Gastrocnemius medialis (tissue), 4 donors: ENCODE measurements around the gene KDELR1. TPM values are rescaled to one million over a fixed set of nuclear protein-coding genes. Genes with fewer than 3 reads are reported as not detected.

Source experiments
- ATAC-seq, 2 donors: fragments of 150-250 bp; one replicate each; pipeline ENCODE4 v1.9.1; 2016
- DNase-seq, 2 donors: peaks; one replicate each; pipeline ENCODE4 v3.0.0-alpha.2; 2019
- H3K27ac ChIP-seq, 4 donors: fragments of 200-600 bp; sonication (generic); 1 replicate in 1 of 4; 2 replicates in 3 of 4; pipeline ENCODE4 v1.5.1; 2016 to 2018; ENCODE audit warnings: mild to moderate bottlenecking in 2 of 4, moderate library complexity in 1 of 4
- H3K27me3 ChIP-seq, 3 donors: fragments of 200-600 bp; sonication (generic) in 2 of 3; 1 replicate in 1 of 3; 2 replicates in 2 of 3; pipeline versions ENCODE4 v1.5.1 to v1.6.0; 2016 to 2019; ENCODE audit warnings: mild to moderate bottlenecking in 1 of 3, moderate library complexity in 1 of 3
- H3K36me3 ChIP-seq, 2 donors: fragments of 200-600 bp; sonication (generic) in 1 of 2; one replicate each; pipeline ENCODE4 v1.5.1; 2017 to 2018
- H3K4me1 ChIP-seq, 2 donors: fragments of 200-600 bp; sonication (generic) in 1 of 2; one replicate each; pipeline ENCODE4 v1.5.1; 2016 to 2017; ENCODE audit warnings: mild to moderate bottlenecking in 2 of 2
- H3K4me3 ChIP-seq, 4 donors: fragments of 200-600 bp; sonication (generic) in 3 of 4; 1 replicate in 1 of 4; 2 replicates in 3 of 4; pipeline ENCODE4 v1.5.1; 2016 to 2019; ENCODE audit warnings: mild to moderate bottlenecking in 2 of 4
- H3K9me3 ChIP-seq, 3 donors: fragments of 200-600 bp; sonication (generic) in 2 of 3; 1 replicate in 1 of 3; 2 replicates in 2 of 3; pipeline ENCODE4 v1.5.1; 2016 to 2019
- POLR2A ChIP-seq, 2 donors: fragments of 450-650 bp; IDR thresholded peaks; one replicate each; pipeline ENCODE4 v1.6.1; 2017; ENCODE audit warnings: antibody characterized with exemption in 2 of 2, mild to moderate bottlenecking in 2 of 2, moderate library complexity in 2 of 2
- in situ Hi-C, 4 donors: fragments of 200-750 bp; cut with MboI; loops; one replicate each; pipeline versions ENCODE4 v1.15.0 to v1.8.0; 2017; ENCODE audit warnings: low sequenced_read_pairs in 4 of 4
- intact Hi-C: fragments of 100-400 bp; cut with DNase I; formaldehyde crosslinking; loops from one replicate; pipeline ENCODE4 v1.15.1; 2023; ENCODE audit warnings: low total_unique reads
- total RNA-seq, 4 donors: library from RNA; depleted of rRNA; stranded (reverse); fragments of >200 nt; gene quantifications; one replicate each; pipeline versions ENCODE4 v1.1.0 to v1.2.3, GENCODE V29; 2016
- TF ChIP-seq, protein P1 (sequence below), 5 experiments: fragments of 450-650 bp in 3 of 5; fragments of 200-600 bp in 2 of 5; sonication (generic) in 2 of 5; IDR thresholded peaks in 4 of 5; conservative IDR thresholded peaks in 1 of 5; 1 replicate in 4 of 5; 2 replicates in 1 of 5; pipeline ENCODE4 v1.5.1; 2016 to 2019; ENCODE audit warnings: antibody characterized with exemption in 5 of 5, mild to moderate bottlenecking in 3 of 5, moderate library complexity in 3 of 5

KDELR1 gene
- total RNA-seq, 4 donors from 2014 or later = 44.9 to 64.7 (median 54.0) TPM

DNA sequence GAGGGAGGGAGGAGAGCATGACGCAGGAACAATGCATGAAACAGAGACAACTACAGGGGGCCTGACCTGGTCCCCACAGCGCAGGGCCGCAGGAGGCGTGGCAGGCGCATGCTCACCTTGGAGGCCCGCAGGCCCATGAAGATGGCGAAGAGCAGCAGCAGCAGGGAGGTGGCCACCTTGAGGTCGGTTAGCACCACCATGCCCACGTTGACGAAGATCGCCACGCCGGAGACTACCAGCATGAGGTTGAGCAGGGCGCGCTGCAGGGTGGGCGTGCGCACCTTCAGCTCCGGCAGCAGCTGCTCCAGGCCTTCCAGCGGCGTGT lies 49.0 kb downstream of the KDELR1 start:
- TF ChIP-seq POLR2A (IDR thresholded peaks at IDR 0.05) = no peak
- TF ChIP-seq, protein P1, sequence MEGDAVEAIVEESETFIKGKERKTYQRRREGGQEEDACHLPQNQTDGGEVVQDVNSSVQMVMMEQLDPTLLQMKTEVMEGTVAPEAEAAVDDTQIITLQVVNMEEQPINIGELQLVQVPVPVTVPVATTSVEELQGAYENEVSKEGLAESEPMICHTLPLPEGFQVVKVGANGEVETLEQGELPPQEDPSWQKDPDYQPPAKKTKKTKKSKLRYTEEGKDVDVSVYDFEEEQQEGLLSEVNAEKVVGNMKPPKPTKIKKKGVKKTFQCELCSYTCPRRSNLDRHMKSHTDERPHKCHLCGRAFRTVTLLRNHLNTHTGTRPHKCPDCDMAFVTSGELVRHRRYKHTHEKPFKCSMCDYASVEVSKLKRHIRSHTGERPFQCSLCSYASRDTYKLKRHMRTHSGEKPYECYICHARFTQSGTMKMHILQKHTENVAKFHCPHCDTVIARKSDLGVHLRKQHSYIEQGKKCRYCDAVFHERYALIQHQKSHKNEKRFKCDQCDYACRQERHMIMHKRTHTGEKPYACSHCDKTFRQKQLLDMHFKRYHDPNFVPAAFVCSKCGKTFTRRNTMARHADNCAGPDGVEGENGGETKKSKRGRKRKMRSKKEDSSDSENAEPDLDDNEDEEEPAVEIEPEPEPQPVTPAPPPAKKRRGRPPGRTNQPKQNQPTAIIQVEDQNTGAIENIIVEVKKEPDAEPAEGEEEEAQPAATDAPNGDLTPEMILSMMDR (IDR thresholded peaks at IDR 0.05 in 4 of 5, conservative IDR thresholded peaks at IDR 0.05 in 1 of 5) = no peak
- Histone ChIP-seq H3K9me3 (no peaks in the 10 kb centered on the region), H3K4me3 (no peak overlapping the region), H3K27me3 (no peaks in the 10 kb centered on the region), H3K36me3 (peaks cover 0 to 7% of the 10 kb centered on the region in 2 donors), H3K4me1 (peaks cover 6% of the 10 kb centered on the region in 2 donors), H3K27ac (no peak overlapping the region)
- no peak for ATAC-seq
- no peak for DNase-seq
- in situ Hi-C loops (no loop called here), intact Hi-C loops (no loop called here)

DNA sequence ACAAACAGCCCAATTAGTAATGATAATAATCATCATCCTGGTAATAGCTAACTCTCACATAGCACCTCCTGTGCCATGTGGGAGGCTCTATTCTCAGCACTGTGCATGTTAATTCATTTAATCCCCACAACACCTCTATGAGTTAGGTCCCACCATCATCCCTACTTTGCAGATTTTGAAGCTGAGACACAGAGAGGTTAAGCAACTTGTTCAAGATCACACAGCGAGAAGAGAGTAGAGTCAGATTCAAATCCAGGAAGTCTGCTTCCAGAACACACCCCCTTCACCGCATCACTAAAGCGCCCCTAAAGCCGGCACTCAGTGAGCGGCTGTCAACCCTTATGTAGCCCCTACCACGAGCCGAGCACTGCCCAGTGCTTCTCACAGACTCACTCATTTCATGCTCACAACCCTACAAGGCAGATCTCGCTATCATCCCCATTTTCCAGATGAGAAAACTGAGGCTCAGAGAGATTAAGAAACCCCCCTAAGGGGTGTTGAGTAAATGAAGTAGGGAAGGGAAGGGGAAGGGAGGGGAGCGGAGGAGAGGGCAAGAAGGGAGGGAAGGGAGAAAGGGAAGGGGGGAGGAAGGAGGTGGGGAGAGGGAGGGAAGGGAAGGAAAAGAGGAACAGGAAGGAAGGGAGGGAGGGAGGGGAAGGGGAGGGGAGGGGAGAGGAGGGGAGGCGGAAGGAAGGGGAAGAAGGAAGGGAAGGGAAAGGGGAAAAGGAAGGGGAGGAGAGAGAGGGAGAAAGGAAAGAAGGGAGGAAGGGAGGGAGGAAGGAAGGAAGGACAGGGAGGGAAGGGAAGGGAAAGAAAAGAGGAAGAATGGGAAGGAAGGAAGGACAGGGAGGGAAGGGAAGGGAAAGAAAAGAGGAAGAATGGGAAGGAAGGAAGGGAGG lies 49.6 kb downstream of the KDELR1 start:
- intact Hi-C loops = no loop called here
- no peaks in the 10 kb centered on the region for H3K9me3 ChIP-seq
- ATAC-seq (no peak), DNase-seq (no peak)
- H3K4me1 ChIP-seq = peaks cover 6% of the 10 kb centered on the region in 2 donors
- peaks cover 0 to 7% of the 10 kb centered on the region in 2 donors for H3K36me3 ChIP-seq
- TF ChIP-seq, protein P1 (IDR thresholded peaks at IDR 0.05 in 4 of 5, conservative IDR thresholded peaks at IDR 0.05 in 1 of 5) = no peak
- TF ChIP-seq POLR2A (IDR thresholded peaks at IDR 0.05) = no peak
- H3K27ac ChIP-seq = peak overlapping the region; percentile 57 to 73 (median 62)
- no peaks in the 10 kb centered on the region for H3K27me3 ChIP-seq
- in situ Hi-C loops = no loop called here
- no peak overlapping the region for H3K4me3 ChIP-seq

GRCh38 chr19:48340995-48341394 lies 50.4 kb downstream of the KDELR1 start:
- no peak overlapping the region for H3K4me3 ChIP-seq
- TF ChIP-seq POLR2A (IDR thresholded peaks at IDR 0.05) = no peak
- TF ChIP-seq, protein P1 (IDR thresholded peaks at IDR 0.05 in 4 of 5, conservative IDR thresholded peaks at IDR 0.05 in 1 of 5) = no peak
- intact Hi-C loops (no loop called here), in situ Hi-C loops (no loop called here)
- no peaks in the 10 kb centered on the region for H3K27me3 ChIP-seq
- peak overlapping the region; percentile 57 to 73 (median 62) for H3K27ac ChIP-seq
- DNase-seq (peak; percentile 57 to 87), ATAC-seq (peak; percentile 75 to 85)
- peaks cover 6% of the 10 kb centered on the region in 2 donors for H3K4me1 ChIP-seq
- peaks cover 0 to 7% of the 10 kb centered on the region in 2 donors for H3K36me3 ChIP-seq
- H3K9me3 ChIP-seq = no peaks in the 10 kb centered on the region

DNA sequence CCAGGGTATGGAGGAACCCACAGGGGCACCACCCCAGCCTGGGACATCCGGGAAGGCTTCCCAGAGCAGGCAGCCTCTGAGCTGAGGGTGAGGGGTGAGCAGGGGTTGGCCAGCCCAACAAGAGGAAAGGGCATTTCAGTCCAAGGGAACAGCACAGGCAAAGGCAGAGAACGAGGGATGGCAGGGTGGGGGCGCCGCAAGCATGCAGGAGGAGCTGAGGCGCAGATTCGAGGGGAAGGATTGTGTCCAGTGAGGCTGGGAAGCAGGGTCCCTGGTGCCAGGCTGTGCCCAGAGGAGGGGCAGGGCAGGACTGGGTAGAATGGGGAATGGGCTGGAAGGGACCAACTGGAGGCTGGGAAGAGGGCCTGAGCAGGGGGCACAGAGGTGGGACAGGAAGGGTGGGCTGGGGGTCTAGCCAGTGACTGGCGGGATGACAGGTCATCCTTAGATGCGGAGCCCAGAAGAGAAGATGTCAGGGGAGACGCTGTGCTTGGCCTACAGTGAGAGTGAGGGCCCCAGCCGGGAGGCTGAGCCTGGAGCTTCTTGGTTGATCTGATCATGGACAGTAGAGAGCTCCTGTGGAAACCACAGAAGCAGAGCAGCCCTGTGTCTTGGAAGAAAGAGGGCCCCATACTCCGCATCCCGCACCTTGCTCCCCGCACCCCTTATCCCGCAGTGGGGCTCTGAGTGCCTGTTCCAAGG lies 52.4 kb downstream of the KDELR1 start:
- no peaks in the 10 kb centered on the region for H3K9me3 ChIP-seq
- peaks cover 0 to 7% of the 10 kb centered on the region in 2 donors for H3K36me3 ChIP-seq
- H3K27ac ChIP-seq = no peak overlapping the region
- TF ChIP-seq POLR2A (IDR thresholded peaks at IDR 0.05) = no peak
- TF ChIP-seq, protein P1 (IDR thresholded peaks at IDR 0.05 in 4 of 5, conservative IDR thresholded peaks at IDR 0.05 in 1 of 5) = no peak
- in situ Hi-C loops = no loop called here
- H3K27me3 ChIP-seq = no peaks in the 10 kb centered on the region
- ATAC-seq (no peak), DNase-seq (no peak)
- intact Hi-C loops = no loop called here
- no peak overlapping the region for H3K4me3 ChIP-seq
- H3K4me1 ChIP-seq = peaks cover 6 to 9% of the 10 kb centered on the region in 2 donors
